ENCODE data around the gene ADGRG3.

Gene ADGRG3

DNA sequence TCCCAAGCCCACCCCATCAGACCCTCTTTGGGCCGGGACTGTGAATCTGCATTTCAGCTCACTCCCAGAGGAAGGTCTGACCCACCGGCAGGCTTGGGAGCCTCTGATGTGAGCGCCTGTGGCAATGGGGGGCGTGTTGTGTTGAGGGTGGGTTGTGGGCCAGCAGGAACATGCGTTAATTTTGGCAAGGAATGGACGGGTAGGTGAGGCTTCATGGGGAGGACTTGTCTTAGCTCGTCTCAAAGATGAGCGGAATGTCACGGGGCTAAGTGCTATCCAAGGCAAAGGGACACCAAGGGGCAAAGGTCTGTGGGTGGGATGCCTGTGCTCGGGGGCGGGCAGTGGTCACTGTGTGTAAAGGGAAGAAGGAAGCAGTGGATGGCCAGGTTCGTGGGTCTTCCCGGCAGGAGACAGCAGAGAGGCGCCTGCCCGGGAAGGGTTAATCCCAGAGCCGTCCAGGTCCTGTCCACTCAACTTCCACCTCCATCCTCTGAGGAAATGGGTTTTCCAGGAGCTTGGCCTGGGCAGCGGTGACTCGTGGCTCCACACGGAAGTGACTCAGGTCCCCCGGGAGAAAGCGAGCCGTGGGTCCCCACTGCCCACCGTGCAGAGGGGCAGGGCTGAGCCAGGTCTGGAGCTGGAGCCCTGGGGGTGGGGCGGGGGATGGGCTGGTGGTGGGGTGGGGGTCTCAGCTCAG, 22.3 kb upstream of the ADGRG3 start:
- no peak for DNase-seq (ENCODE audit: extremely low read depth in 1 of 2, low read depth in 1 of 2)

- no peak for DNase-seq (ENCODE audit: extremely low read depth in 1 of 2, low read depth in 1 of 2)
Observed at GRCh38 chr16:57646388-57647039, 21.6 kb upstream of the ADGRG3 start.

- no peak for DNase-seq (ENCODE audit: extremely low read depth in 1 of 2, low read depth in 1 of 2)
Observed at GRCh38 chr16:57647136-57647875, 20.8 kb upstream of the ADGRG3 start.

GRCh38 chr16:57648125-57648524, 20.0 kb upstream of the ADGRG3 start:
- no peak for DNase-seq (ENCODE audit: extremely low read depth in 1 of 2, low read depth in 1 of 2)

- DNase-seq (ENCODE audit: extremely low read depth in 1 of 2, low read depth in 1 of 2), result peak; percentile 65 to 70
Observed at GRCh38 chr16:57648581-57649442, 19.3 kb upstream of the ADGRG3 start.

- DNase-seq (ENCODE audit: extremely low read depth in 1 of 2, low read depth in 1 of 2), result no peak
Observed at GRCh38 chr16:57649443-57649751, 18.7 kb upstream of the ADGRG3 start.

GRCh38 chr16:57649846-57650245, 18.3 kb upstream of the ADGRG3 start:
- DNase-seq (ENCODE audit: extremely low read depth in 1 of 2, low read depth in 1 of 2), result no peak

GRCh38 chr16:57651344-57652333, 16.5 kb upstream of the ADGRG3 start:
- no peak for DNase-seq (ENCODE audit: extremely low read depth in 1 of 2, low read depth in 1 of 2)

DNA sequence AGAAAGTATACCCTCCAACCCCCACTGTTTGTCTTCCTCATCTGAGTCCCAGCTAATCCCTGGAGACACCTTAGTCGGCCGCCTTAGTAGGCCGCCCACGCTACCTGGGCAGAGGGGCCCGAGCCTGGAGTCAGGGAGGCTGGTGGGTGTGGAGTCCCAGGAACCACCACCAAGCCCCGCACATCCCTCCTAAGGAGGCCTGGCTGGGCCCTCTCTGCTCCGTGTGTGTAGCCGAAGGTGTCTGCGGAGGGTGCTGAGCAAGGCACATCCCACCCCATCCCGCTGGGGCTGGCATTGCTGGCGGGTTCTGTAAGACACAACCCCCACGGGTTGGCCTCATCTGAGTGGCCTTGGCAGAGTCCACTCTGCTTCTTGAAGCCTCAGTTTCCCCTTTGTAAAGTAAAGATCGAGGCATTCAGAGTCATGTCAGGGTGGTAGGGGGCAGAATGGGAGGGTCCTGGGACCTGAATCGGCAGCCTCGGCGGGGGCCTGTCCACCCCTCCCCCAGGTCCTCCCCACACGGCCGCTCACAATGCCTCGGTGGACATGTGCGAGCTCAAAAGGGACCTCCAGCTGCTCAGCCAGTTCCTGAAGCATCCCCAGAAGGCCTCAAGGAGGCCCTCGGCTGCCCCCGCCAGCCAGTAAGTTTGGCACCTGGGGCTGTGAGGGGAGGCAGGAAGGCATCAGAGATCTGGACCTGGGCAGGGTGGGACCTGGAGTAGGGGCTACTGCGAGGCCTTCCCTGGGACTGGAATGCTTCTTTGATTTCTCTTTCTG, 15.2 kb upstream of the ADGRG3 start:
- DNase-seq (ENCODE audit: extremely low read depth in 1 of 2, low read depth in 1 of 2), result no peak

GRCh38 chr16:57653936-57654335, 14.2 kb upstream of the ADGRG3 start:
- DNase-seq (ENCODE audit: extremely low read depth in 1 of 2, low read depth in 1 of 2), result no peak

- no peak for DNase-seq (ENCODE audit: extremely low read depth in 1 of 2, low read depth in 1 of 2)
Observed at GRCh38 chr16:57656342-57656955, 11.7 kb upstream of the ADGRG3 start.

DNA sequence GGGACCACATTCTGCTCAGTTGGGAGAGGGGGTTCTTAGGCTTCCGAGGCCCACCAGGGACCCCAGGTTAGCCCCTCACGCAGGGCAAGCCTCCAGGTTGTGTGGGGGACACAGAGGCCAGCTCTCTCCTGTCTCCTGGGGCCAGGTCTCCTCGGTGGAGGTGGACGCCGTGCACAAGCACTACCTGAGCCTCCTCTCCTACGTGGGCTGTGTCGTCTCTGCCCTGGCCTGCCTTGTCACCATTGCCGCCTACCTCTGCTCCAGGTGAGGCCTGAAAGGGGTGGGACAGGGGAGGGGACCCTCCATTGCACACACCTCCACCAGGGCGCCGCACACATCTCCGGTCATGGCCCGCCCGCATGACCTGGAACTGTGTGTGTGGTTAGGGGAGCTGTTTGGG, 10.9 kb upstream of the ADGRG3 start:
- no peak for DNase-seq (ENCODE audit: extremely low read depth in 1 of 2, low read depth in 1 of 2)

- DNase-seq (ENCODE audit: extremely low read depth in 1 of 2, low read depth in 1 of 2), result no peak
Observed at GRCh38 chr16:57658130-57658877, 9.8 kb upstream of the ADGRG3 start.

GRCh38 chr16:57658878-57659674, 9.0 kb upstream of the ADGRG3 start:
- DNase-seq (ENCODE audit: extremely low read depth in 1 of 2, low read depth in 1 of 2), result no peak

- DNase-seq (ENCODE audit: extremely low read depth in 1 of 2, low read depth in 1 of 2), result no peak
Observed at GRCh38 chr16:57660715-57661463, 7.2 kb upstream of the ADGRG3 start.

GRCh38 chr16:57661510-57661909, 6.6 kb upstream of the ADGRG3 start:
- DNase-seq (ENCODE audit: extremely low read depth in 1 of 2, low read depth in 1 of 2), result no peak

Measured in stimulated activated CD8-positive, alpha-beta memory T cell treated with anti-CD3 and anti-CD28 coated beads, Interleukin-7, amount 100 ng/mL, for 48 hours (primary cell).